Activated naive CD4-positive, alpha-beta T cell (primary cell): Measurements from ENCODE around the gene PODNL1.

Experiments
- DNase-seq, 4 experiments: peaks; one replicate each; lab custom pipeline; 2025; lab: John Stamatoyannopoulos, UW

Gene PODNL1, protein sequence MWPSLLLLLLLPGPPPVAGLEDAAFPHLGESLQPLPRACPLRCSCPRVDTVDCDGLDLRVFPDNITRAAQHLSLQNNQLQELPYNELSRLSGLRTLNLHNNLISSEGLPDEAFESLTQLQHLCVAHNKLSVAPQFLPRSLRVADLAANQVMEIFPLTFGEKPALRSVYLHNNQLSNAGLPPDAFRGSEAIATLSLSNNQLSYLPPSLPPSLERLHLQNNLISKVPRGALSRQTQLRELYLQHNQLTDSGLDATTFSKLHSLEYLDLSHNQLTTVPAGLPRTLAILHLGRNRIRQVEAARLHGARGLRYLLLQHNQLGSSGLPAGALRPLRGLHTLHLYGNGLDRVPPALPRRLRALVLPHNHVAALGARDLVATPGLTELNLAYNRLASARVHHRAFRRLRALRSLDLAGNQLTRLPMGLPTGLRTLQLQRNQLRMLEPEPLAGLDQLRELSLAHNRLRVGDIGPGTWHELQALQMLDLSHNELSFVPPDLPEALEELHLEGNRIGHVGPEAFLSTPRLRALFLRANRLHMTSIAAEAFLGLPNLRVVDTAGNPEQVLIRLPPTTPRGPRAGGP

GRCh38 chr19:13938301-13939064 is at the start of gene PODNL1:
Gene PODNL1, minus strand, starts transcription at chr19:13938417. Its CDS starts 236 bp downstream, at chr19:13938181.
- DNase-seq: no peak

DNA sequence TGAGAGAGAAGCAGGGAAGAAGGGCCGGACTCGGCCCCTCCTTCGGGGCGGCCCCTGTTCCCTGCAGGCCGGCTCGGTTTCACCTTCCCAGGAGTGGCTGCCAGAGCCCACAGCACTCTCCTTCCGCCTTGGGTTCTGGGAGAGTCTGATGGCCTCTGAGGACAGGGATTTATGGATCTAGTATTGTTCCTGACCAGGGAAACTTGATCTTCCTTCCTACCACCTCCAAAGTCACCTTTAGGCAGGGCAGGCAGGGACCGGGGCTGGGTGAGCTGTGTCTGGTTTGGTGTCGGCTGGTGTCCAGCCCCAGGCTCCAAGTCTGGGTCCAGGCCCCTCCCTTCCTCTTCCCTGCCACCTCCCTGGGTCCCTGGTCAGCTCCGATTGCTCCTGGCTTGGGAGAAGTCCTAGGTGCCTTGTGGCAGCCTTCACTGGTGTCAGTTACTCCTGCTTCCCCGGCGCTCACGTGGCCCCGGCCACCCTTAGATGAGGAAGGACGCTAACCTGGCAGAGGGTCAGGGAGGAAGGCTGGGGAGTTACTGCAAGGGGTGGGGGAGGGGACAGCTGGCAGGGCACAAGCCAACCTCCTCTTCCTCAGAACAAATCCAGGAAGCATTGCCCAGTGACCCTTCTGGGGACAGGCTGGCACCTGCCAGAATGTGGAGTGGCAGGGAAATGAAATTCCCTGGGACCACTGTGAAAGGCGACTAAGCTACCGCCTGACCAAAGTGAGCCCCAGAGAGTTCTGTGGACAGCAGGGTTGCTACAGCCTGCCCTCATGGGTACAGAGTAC is 49.1 kb upstream of the PODNL1 start:
- DNase-seq: no peak

DNA sequence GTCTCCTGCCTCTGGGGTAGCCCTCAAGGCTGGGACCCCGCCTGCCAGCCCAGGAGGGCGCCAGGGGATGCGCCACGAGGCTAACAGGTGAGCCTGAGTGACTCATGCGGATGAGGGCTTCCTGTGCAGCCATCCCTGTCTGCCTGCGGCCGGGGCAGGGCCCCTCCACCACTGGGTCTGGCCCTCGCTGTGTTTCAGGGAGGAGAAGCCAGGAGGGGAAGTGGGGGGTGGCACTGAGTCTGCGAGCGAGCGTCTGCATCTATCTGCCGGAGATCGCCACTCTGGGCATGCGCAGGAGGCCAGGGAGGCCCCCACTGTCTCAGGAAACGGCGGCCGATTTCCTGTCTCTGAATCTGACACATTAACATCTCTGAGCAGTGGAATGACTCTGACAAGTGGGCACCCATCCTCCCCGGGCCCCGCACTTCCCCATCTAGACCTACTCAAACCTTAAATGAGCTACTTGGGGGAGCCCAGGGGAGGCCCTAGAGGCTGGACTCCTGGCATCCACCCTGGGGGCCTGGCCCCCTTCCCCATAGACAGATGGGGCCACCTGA is 48.2 kb upstream of the PODNL1 start:
- DNase-seq: peak; percentile 88 to 98 (median 96)

DNA sequence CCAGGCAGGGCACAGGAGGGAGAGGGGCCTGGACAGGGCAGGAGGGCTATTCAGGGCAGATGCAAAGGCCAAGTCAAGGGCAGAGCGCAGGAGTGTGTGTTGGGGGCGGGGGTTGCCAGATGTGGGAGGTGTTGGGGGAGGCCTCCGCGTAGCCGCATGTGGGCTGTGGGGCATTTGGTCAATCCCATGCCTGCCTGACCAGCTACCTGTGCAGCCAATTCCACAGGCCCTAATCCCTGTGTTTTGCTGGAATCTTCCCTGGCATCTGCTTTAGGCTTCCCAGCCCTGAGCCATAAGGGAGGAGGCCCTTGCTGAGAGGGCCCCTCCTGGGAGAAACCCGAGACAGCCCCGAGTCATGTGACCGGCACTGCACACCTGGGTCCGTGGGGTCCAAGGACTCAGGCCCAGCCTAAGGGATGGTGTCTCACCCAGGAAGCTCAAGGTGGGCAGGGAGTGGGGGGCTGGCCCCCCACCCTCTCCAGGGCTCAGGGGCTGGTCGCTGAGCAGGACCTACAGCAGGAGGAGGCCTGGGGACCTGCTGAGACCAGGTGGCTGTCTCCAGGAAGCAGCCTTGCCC is 47.6 kb upstream of the PODNL1 start:
- no peak for DNase-seq

DNA sequence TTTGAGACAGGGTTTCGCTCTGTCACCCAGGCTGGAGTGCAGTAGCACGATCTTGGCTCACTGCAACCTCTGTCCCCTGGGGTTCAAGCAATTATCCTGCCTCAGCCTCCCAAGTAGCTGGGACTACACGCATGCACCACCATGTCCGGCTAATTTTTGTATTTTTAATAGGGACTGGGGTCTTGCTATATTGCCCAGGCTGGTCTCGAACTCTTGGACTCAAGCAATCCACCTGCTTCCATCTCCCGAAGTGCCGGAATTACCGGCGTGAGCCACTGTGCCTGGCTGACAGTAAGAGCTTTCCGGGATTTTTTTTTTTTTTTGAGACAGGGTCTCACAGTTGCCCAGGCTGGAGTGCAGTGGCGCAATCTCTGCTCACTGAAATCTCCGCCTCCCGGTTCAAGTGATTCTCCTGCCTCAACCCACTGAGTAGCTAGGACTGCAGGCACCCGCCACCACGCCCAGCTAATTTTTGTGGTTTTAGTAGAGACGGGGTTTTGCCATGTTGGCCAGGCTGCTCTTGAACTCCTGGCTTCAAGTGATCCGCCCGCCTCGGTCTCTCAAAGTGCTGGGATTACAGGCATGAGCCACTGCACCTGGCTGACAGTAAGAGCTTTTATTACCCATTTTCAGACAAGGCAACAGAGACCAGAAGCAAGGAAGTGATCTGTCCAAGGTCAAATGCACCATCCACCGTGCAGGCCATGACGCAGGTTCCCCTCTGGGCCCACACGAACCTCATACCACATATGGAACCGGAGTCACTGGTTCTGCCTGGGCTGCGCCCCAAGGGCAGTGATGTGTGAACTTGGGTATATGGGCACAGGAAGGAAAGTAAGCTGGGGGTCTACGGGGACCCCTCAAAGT is 46.9 kb upstream of the PODNL1 start:
- DNase-seq: no peak

- no peak for DNase-seq
Observed at GRCh38 chr19:13984186-13984585, 46.0 kb upstream of the PODNL1 start.

GRCh38 chr19:13983213-13983889 is 45.1 kb upstream of the PODNL1 start:
- peak in 2 of 4 experiments; percentile 21 to 37 for DNase-seq

DNA sequence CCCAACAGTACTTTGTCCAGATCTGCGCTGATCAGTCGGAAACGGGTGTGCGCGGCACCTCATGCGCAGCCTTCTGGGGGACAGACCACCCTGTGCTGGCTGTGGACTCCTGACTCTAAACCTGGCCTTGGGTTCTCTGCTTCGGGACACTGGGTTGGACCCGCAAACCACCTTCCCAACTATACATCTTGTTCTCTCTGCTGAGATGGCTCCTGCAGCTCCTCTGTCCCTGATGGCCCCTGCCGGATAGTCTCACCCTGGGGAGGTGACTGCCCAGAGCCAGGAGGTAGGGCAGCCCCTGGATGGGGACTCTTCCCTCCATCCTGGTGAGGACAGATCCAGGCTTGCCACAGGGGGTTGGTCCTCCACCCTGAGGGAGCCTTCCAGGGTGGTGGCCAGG is 44.6 kb upstream of the PODNL1 start:
- no peak for DNase-seq

GRCh38 chr19:13981988-13982501 is 43.8 kb upstream of the PODNL1 start:
- no peak for DNase-seq

DNA sequence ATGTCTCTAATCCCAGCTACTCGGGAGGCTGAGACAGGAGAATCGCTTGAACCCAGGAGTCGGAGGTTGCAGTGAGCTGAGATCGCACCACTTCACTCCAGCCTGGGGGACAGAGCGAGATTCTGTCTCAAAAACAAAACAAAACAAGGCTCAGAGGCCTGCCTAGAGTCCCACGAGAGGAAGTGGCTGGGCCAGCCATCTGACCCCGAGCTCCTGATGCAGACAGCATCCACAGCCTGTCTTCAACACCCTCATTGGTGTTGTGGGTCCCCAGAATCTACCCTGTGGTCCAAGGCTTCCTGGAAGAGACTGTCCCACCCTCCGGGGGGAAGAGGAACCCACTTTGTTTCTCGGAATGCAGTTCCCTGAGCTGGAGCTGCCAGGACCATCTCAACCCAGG is 43.2 kb upstream of the PODNL1 start:
- DNase-seq: no peak

DNA sequence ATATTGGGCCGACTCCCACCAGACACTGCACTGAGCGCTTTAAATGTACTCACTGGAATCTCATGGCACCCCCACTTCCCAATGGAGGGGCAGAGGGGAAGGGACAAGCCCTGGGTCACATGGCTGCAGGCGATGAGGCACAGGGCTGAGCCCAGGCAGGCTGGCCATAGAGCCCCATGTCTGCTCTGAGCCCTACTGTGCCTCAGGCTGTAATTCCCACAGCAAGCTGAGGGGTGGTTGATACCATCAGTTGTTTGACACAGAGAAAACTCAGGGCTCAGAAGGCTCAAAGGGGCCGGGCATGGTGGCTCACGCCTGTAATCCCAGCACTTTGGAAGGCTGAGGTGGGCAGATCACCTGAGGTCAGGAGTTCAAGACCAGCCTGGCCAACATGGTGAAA is 42.8 kb upstream of the PODNL1 start:
- DNase-seq: no peak

DNA sequence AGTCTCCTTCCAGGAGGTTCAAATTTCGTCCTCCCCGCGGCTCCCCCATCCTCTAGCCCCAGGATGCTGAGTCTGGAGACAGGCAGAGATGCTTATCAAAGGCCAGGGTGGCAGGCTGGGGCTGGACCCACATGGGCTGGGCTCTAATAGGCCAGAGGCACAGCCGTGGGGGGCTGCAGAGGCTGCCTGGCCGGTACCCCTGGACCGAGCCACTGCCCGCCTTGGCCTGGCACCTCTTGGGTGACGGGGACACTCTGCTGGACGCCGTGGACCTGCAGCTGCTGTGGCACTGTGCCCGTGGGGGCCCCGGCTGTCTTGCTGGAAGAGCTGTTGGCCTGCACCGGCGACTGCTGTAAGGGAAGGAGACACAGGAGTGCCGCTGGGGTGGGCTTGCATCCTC is 42.1 kb upstream of the PODNL1 start:
- no peak for DNase-seq

- no peak for DNase-seq
Observed at GRCh38 chr19:13979686-13980085, 41.5 kb upstream of the PODNL1 start.

DNA sequence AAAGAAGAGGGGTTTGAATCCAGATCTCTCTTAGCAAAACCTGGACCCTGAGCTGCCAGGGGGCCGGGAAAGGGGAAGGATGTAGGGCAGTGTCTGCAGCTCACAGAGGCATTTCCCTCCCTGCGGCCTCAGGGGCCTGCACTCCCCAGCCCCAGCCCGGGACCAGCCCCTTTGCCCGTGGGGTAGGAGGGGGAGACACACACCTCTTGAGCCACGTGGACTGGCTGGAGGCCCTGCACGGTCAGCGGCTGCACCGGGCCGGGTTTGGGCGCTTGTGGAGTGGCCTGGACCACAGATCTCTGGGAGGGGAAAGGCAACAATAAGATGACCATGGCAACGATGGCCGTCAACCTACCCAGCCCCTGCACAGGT is 41.0 kb upstream of the PODNL1 start:
- DNase-seq: no peak

DNA sequence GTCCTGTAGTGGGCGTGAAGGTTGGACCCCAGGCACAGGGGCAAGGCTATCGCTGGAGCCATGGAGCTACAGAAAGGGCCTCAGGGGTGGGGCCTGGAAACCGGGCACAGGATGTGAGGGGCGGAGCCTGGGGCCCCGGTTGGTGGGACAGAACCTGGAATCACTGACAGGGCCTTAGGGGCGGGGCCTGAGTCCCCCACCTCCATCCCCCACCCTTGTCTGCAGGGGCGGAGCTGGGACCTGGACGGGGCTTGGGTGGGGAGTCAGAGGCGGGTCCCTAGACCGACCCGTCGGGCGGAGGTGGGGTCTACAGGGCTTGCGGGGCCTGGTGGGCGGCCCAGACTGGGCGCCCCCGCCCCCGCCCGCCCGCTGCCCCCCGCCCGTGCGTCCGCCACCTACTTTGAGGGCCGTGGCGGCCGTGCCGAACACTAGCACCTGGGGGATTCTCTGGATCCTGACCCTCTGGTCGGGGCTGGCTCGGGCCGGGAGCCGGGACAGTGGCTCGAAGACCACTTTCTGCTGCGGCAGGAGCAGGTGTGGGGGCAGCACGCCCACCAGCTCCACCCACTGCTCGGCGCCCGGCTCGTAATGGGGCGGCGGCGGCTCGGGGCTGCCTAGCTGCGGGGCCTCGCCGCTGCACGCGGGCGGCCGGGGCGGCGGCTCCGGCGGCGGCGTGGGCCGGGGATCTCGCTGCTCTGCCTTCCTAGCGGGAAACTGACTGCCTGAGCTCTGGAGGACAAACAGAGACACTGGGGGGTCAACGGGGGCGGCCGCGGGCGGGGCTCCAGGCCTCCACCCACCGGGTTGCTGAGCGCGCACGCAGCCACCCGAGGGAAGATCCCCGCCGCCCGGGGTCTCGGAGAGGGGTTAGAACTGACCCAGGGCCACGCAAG is 40.4 kb upstream of the PODNL1 start:
- DNase-seq: no peak

DNA sequence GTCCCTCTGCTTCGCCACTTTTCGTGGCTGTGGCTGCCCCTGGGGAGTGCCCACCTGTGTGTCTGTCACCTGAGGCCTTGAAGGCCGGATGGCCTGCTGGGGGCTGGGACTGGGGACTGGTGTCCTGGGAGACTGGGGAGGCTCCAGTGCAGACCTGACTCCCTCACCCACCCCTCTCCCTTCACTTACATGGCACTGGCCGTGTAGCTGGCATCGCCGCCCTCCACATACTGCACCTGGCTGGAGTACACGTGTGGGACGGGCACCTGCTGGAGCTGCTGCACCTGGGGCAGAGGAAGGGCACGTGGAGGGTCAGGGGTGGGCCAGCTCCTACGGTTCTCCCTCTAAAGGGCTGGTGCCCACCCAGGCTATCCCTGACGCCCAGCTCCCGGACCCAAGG is 39.6 kb upstream of the PODNL1 start:
- no peak for DNase-seq

DNA sequence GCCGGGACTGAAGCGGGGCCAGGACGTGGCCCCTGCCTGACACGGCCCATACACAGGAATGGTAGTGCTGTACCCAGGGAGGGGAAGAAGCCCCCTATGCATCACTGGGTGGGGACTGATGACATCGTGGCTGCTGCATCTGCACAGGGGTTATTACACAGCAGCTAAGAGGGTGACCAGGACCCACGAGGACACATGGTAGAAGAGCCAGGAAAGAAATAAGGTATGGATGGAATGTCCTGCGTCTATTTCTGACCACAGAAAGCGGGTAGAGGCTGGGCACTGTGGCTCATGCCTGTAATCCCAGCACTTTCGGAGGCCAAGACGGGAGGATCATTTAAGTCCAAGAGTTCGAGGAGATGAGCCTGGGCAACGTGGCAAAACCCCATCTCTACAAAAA is 38.2 kb upstream of the PODNL1 start:
- no peak for DNase-seq

- no peak for DNase-seq
Observed at GRCh38 chr19:13975870-13976269, 37.7 kb upstream of the PODNL1 start.

DNA sequence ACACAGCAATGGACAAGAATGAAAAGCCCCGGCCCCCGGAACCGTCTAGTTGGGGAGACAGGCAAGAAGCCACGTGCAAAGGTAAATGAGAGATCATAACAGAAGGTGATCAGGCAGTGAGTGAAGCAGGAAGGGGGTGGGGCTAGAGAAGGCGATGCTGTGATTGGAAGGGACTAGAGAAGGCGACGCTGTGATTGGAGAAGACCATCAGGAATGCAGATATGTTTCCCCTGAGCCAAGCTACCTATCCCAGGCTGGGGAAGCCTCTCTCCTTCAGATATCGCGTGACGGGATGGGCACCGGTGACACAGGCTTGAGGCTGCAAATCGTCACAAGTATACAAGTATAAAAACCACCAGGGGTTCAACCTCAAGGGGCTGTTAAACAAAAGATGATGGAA is 35.9 kb upstream of the PODNL1 start:
- peak in 2 of 4 experiments; percentile 32 to 44 for DNase-seq
